Tibial nerve (tissue), 4 donors: ENCODE results near the gene SHLD1. TPM values are rescaled to one million over a fixed set of nuclear protein-coding genes. Genes with fewer than 3 reads are reported as not detected.

ENCODE experiments used
- DNase-seq, 2 donors: peaks; one replicate each; pipeline ENCODE4 v3.0.0-alpha.2; 2019; ENCODE audit warnings: low spot score in 2 of 2
- H3K27ac ChIP-seq, 4 donors: fragments of 200-600 bp; sonication (generic) in 3 of 4; one replicate each; pipeline ENCODE4 v1.5.1; 2017 to 2019; ENCODE audit warnings: mild to moderate bottlenecking in 1 of 4
- H3K27me3 ChIP-seq, 2 donors: fragments of 200-600 bp; sonication (generic) in 1 of 2; one replicate each; pipeline versions ENCODE4 v1.5.1 to v1.6.0; 2017 to 2019
- H3K36me3 ChIP-seq, 3 donors: fragments of 200-600 bp; sonication (generic); one replicate each; pipeline ENCODE4 v1.5.1; 2018 to 2019
- H3K4me1 ChIP-seq, 4 donors: fragments of 200-600 bp; sonication (generic) in 3 of 4; one replicate each; pipeline ENCODE4 v1.5.1; 2017 to 2019
- H3K4me3 ChIP-seq, 4 donors: fragments of 200-600 bp; sonication (generic) in 3 of 4; one replicate each; pipeline ENCODE4 v1.5.1; 2017 to 2019; ENCODE audit warnings: mild to moderate bottlenecking in 1 of 4, moderate library complexity in 1 of 4
- H3K9me3 ChIP-seq, 4 donors: fragments of 200-600 bp; sonication (generic) in 3 of 4; one replicate each; pipeline ENCODE4 v1.5.1; 2017 to 2019
- EP300 ChIP-seq, 2 donors: sonication (generic); formaldehyde crosslinking; IDR thresholded peaks; one replicate each; pipeline ENCODE4 v1.6.1; 2017; ENCODE audit warnings: antibody characterized with exemption in 2 of 2, mild to moderate bottlenecking in 1 of 2
- POLR2A ChIP-seq, 2 donors: fragments of 450-650 bp; IDR thresholded peaks; one replicate each; pipeline ENCODE4 v1.6.1; 2017; ENCODE audit warnings: antibody characterized with exemption in 2 of 2, mild to moderate bottlenecking in 2 of 2, moderate library complexity in 2 of 2
- WGBS, 2 donors: methylation state at CpG; one replicate each; pipeline ENCODE4 v1.1.5; 2018; 5-methylcytosine and 5-hydroxymethylcytosine counted together
- total RNA-seq, 4 donors: library from RNA; depleted of rRNA; stranded (reverse); fragments of >200 nt; gene quantifications; one replicate each; pipeline ENCODE4 v1.1.0, GENCODE V29; 2016
- TF ChIP-seq, protein P1 (sequence below), 5 experiments: fragments of 200-600 bp in 3 of 5; fragments of 450-650 bp in 2 of 5; sonication (generic) in 3 of 5; IDR thresholded peaks; one replicate each; pipeline ENCODE4 v1.5.1; 2016 to 2019; ENCODE audit warnings: antibody characterized with exemption in 5 of 5, mild to moderate bottlenecking in 3 of 5, moderate library complexity in 2 of 5

The SHLD1 gene
- total RNA-seq, 4 donors from 2014 or later, result 2.9 to 5.9 (median 4.0) TPM

DNA sequence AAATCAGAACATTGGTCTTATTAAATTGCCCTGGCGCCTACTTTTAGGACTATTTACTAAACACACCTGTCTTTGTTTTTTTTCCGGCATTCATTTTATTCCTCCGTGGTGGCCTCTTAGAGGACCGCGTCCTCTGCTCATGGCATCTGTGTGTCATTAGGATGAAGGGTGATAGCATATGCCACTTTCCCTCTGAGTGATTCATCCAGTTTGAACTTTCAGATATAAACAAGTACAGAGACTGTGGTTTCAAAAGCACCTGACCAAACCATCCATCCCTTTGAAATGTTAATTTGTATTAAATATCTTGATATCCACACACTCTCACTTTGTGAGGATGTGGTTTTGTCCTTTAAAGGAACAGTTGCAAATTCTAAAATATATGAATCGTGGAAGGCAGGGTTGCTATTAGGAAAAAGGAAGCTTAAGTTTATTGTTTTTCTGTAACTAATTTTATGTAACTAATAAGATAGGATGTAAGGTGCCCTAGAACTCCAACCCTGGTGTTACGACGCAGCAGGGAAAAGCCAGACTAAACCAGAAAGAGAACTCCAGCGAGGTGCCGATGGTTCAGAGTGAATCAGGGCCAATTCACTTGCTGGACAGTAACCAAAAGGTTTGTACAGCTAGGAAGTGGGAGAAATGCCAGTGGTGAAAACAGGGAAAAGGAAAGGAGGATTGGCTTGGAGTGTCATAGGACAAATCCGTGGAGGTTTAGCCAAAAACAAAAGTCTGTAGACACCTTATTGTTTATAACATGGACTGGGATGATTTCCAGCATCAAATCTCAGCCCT lies 98.7 kb downstream of the SHLD1 start:
- peaks cover 0 to 12% (median 0%) of the 10 kb centered on the region in 4 donors for H3K4me1 ChIP-seq
- H3K4me3 ChIP-seq, result no peak overlapping the region
- H3K27ac ChIP-seq, result no peak overlapping the region
- no peak for TF ChIP-seq EP300 (IDR thresholded peaks at IDR 0.05)
- no peak for TF ChIP-seq POLR2A (IDR thresholded peaks at IDR 0.05)
- TF ChIP-seq, protein P1, sequence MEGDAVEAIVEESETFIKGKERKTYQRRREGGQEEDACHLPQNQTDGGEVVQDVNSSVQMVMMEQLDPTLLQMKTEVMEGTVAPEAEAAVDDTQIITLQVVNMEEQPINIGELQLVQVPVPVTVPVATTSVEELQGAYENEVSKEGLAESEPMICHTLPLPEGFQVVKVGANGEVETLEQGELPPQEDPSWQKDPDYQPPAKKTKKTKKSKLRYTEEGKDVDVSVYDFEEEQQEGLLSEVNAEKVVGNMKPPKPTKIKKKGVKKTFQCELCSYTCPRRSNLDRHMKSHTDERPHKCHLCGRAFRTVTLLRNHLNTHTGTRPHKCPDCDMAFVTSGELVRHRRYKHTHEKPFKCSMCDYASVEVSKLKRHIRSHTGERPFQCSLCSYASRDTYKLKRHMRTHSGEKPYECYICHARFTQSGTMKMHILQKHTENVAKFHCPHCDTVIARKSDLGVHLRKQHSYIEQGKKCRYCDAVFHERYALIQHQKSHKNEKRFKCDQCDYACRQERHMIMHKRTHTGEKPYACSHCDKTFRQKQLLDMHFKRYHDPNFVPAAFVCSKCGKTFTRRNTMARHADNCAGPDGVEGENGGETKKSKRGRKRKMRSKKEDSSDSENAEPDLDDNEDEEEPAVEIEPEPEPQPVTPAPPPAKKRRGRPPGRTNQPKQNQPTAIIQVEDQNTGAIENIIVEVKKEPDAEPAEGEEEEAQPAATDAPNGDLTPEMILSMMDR (IDR thresholded peaks at IDR 0.05), result no peak
- DNase-seq, result no peak
- H3K36me3 ChIP-seq, result no peaks in the 10 kb centered on the region
- whole genome bisulfite sequencing, 2 donors, result 65 to 67% methylated on average over 11 of the region's 11 CpGs
- no peaks in the 10 kb centered on the region for H3K27me3 ChIP-seq
- H3K9me3 ChIP-seq, result no peaks in the 10 kb centered on the region

DNA sequence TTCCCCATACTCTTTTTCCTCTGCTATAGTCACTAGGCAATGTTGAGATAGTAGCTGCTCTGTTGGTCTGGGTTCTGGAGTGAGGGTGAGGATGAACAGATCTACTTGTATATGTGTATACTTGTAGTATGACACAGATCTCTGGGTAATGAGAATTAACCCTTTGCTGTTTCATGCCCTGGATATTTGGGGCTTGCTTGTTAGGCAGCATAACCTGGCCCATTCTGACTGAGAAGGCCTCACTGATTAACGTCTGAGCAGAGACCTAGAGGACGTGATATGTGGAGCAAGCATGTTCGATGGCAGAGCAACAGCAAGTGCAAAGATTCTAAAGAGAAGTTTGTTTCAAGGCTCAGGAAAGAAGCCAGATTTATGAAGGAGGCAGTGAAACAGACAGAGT lies 105.7 kb downstream of the SHLD1 start:
- Histone ChIP-seq H3K9me3 (no peaks in the 10 kb centered on the region), H3K36me3 (peaks cover 0 to 7% (median 0%) of the 10 kb centered on the region in 3 donors), H3K27ac (no peak overlapping the region), H3K4me3 (no peak overlapping the region), H3K4me1 (no peaks in the 10 kb centered on the region), H3K27me3 (no peaks in the 10 kb centered on the region)
- TF ChIP-seq EP300 (IDR thresholded peaks at IDR 0.05) (no peak), POLR2A (IDR thresholded peaks at IDR 0.05) (no peak)
- TF ChIP-seq, protein P1 (IDR thresholded peaks at IDR 0.05), result no peak
- WGBS, 2 donors, result 85 to 92% methylated on average over 3 of the region's 3 CpGs
- DNase-seq, result no peak

DNA sequence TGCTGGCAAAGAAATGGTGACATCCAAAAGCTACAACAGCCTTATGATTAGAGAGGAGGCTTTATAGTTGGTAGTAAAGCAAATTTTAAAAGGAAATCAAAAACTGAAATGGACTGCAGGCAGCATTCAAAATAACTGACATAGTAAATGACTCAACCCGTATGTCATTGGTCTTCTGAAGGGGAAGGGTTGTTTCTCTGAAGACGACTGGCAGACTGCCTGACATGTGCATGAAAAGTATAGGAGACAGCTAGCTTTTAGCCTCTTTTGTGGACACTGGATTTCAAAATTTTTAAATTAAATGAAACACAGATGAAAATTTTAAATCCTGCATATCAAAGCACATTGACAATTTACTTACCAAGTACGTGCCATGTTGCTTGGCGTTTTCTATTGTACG lies 109.4 kb downstream of the SHLD1 start:
- Histone ChIP-seq H3K9me3 (no peaks in the 10 kb centered on the region), H3K27me3 (no peaks in the 10 kb centered on the region), H3K36me3 (peaks cover 0 to 15% (median 0%) of the 10 kb centered on the region in 3 donors), H3K4me1 (no peaks in the 10 kb centered on the region), H3K4me3 (no peak overlapping the region), H3K27ac (no peak overlapping the region)
- 67 to 69% methylated on average over 5 of the region's 5 CpGs for WGBS, 2 donors
- DNase-seq, result no peak
- TF ChIP-seq, protein P1 (IDR thresholded peaks at IDR 0.05), result no peak

DNA sequence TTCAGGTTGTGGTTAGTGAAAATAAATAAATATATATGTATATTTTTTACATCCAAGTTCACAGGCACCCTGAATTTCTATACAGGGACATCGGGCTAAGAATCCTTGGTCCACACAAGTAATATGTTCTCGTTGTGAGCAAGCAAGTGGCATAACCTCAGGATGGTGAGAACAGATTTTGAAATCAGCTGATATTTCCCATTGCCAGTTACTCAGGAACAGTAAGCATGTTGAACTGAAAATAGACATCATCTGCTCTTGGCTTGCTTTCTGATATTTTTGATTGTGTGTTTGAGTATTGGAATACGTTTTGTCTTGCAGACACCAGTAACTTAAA lies 112.5 kb downstream of the SHLD1 start:
- H3K9me3 ChIP-seq, result no peaks in the 10 kb centered on the region
- H3K4me3 ChIP-seq, result no peak overlapping the region
- no peaks in the 10 kb centered on the region for H3K4me1 ChIP-seq
- H3K27ac ChIP-seq, result no peak overlapping the region
- no peaks in the 10 kb centered on the region for H3K27me3 ChIP-seq
- WGBS, 2 donors, result 40 to 50% methylated on average over 3 of the region's 3 CpGs
- no peak for DNase-seq
- peaks cover 0 to 8% (median 0%) of the 10 kb centered on the region in 3 donors for H3K36me3 ChIP-seq
- TF ChIP-seq, protein P1 (IDR thresholded peaks at IDR 0.05), result no peak
- TF ChIP-seq POLR2A (IDR thresholded peaks at IDR 0.05) (no peak), EP300 (IDR thresholded peaks at IDR 0.05) (no peak)

DNA sequence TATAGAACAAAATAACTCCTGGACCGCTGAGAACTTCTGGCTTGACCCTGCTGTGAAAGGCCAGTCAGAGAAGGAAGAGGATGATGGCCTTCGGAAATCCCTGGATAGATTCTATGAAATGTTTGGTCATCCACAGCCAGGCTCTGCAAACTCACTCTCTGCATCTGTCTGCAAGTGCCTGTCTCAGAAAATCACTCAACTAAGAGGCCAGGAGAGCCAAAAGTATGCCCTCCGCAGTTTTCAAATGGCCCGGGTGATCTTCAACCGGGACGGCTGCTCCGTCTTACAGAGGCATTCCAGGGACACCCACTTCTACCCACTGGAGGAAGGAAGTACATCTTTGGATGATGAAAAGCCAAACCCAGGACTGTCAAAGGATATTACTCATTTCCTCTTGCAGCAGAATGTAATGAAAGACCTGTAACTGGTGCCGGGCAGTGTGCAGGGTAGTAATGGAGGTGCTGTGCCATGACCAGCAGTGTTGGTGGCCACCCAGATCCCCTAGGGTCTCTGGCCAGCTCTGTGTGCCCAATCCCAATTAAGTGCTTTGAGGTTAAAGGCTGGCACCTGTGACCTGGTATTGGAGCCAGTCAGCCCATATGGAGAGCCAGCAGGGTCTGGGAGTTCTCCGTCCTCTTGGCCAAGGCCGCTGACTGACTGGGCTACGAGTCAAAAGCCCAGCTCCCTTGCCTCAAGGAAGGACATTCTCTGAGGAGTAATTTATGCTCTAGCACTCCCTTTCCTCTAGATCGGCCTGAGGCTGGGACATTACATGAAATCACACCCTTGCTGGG lies 113.0 kb downstream of the SHLD1 start:
- H3K9me3 ChIP-seq, result no peaks in the 10 kb centered on the region
- H3K4me1 ChIP-seq, result no peaks in the 10 kb centered on the region
- TF ChIP-seq EP300 (IDR thresholded peaks at IDR 0.05), result no peak
- TF ChIP-seq, protein P1 (IDR thresholded peaks at IDR 0.05), result no peak
- H3K4me3 ChIP-seq, result no peak overlapping the region
- H3K27ac ChIP-seq, result no peak overlapping the region
- DNase-seq, result no peak
- no peaks in the 10 kb centered on the region for H3K27me3 ChIP-seq
- H3K36me3 ChIP-seq, result peaks cover 0 to 8% (median 0%) of the 10 kb centered on the region in 3 donors
- WGBS, 2 donors, result 67 to 71% methylated on average over 12 of the region's 12 CpGs
